Muscle of arm (tissue), 12 donors: Measurements from ENCODE around the gene CCDC122. TPM values are rescaled to one million over a fixed set of nuclear protein-coding genes. Genes with fewer than 3 reads are reported as not detected.

Experiments
- DNase-seq: peaks from one replicate; pipeline ENCODE4 v3.0.0-alpha.2; 2013
- polyA plus RNA-seq, 12 donors: library from polyadenylated mRNA; unstranded; fragments of 120-200 nt; gene quantifications; one replicate each; pipeline ENCODE4 v1.2.1, GENCODE V29; 2013; ENCODE audit not compliant: insufficient read length in 12 of 12

The CCDC122 gene
- polyA plus RNA-seq, 12 donors: 1.2 to 13.8 (median 3.1) TPM; not detected in 2

DNA sequence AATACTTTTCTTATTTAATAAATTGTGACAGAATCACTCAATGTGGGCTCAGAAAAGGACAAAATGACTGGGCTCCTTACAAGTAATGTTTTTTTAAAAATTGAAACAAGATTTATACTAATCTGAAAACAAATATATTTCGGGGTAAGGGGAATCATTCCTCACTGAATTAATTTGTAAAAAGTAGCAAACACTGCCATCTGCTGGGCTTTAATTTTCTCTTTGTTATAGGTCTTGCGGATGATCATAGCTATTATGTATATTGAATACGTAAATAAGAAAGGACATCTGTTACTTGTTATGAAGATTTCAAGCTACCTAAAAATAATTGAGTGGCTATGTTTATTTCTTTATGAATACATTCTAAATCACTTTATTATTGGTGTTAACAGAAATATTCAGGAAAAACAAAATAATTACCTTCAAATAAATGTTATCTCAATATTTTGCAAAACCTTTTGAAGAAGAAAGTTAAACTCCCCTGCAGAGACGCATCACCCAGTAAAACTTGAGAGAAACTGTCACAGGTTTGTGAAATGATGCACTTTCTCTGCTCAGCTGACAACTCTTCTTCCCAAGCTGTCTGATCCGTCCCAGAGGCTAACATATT, 75.0 kb downstream of the CCDC122 start:
- DNase-seq: peak; percentile 76

DNA sequence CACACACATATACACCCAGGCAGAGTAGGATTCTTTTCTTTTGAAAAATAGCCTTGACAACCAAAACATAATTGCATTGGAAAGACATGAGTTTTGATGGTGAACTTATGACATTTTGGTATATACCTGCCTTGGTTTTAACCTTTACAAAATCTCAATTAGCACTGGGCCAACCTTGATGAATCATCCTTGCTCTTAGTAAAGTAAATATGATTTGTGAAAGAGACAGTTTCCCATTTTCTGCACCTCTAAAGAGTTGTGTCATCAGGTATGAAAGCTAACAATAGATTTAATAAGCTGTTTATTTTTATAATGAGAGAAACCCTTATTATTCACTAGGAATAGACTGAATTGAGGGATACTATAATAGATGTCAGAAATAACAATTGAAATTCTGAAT, 77.0 kb downstream of the CCDC122 start:
- no peak for DNase-seq

DNA sequence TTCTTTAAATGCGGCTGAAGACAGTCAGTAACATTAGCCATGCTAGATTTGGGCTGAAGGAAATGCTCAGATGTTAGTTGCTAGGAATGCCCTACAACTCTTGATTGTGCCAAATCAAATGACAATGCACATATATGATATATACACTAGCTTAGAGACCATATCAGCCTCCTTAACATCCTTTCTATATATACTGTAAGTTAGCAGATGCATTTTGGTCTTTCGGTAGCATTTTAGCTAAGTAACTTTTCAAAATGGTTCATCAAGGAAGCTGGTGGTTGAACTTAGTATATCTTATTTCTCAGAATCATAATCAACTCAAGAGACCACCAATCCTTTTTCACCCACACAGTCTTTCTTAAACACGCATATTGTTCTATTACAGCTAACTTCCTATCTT, 78.7 kb downstream of the CCDC122 start:
- DNase-seq: no peak

DNA sequence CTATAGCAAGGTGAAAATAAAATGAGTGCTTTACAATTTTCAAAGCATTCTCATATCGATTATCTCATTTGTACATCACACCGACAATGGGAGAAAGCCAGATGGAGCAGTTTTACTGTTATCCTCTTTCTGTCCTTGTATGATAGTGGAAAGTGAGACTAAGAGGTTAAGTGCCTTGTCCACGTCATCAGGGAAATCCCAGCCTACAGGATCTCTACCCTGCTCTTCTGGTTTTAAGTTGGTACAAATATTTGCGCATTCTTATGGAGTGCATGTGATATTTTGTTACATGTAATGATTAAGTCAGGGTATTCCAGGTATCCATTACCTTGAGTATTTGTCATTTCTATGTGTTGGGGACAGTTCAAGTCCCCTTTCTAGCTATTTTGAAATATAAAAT, 80.3 kb downstream of the CCDC122 start:
- no peak for DNase-seq

DNA sequence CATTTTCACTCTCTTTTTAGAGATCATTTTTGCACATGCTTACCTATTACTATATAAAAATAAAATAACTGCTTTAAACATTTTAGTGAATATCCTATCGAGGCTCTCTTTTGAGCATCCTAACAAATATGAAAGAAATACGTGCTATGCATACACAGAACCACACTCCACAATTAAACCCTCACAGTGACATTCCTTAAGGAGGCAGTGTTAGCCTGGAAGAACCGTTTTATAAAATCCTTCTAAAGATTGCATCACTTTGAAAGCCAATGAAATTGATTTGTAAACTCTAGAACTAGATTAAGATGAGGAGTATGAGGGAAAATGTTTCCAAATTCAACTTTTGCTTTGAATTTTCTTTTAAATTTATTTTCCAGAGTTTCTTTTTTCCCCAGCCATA, 81.7 kb downstream of the CCDC122 start:
- DNase-seq: no peak

DNA sequence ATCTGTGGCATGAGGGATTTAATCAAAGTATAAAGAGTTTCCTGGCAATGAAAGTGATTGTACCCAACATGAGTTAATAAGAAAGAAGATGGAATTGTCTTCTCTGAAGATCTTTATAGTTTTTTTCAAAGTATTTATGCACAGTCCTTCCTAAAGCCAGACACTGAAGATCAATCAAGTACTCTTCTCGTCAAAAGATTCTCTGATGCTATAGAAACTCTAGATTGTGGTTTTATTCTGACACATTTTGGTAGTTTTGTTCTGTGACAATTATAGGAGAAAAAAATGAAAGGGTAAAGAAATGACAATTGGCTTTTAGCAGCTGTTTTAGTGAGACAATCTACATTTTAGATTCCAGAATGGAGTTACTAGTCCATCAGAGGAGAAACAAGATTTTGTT, 82.4 kb downstream of the CCDC122 start:
- no peak for DNase-seq

DNA sequence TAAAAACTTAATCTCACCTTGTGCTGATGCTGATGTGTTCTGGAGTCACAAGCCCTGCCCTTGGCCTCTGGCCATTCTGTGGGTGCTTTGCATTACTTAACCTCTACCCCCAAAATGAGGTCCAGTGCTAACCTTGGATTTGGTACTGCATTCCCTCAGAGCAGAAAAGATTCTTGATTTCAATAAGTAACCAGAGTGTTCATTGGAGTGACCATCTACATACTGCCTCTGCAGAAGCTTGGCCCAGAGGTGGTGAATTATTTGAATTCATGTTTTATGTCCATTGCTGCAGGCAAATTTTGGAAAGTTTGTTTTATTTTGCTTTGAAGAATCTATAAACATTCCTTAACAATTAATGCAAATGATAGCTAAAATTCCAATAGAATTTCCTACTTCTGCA, 85.1 kb downstream of the CCDC122 start:
- no peak for DNase-seq

DNA sequence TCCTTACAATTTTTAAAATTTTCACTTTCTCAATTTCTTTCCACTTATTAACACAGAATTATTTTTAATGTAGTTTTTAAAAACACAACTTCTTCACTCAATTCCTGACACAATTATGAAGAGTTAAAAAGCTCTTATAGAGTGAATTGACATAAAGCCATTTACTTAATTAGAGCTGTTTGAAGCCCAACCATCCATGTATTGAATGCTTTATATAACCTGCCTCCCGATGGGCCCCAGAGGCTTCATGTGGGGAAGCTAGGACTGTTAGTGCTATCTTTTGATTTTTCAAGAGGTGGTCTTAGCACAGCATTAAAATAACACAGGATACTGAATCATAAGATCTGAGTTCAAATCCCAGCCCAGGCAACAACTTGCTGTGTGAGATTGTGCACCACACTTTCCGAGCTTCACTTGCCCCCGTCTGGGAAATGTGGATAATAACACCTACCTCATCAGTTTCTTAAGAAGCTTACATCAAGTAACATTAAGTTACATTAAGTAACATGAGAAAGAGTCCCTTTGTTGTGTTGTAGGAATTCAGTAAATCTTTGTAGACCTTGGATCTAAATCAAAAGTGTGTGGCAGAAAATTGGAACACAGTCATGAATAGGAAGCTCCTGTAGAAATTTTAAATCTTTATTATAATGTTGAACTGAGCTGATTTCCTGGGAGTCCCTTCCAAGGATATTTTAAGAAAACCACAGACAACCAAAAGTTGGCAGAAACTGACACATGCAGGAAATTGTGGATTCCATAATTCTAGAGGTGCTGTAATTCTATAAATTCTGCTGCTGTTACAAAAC, 87.3 kb downstream of the CCDC122 start:
- DNase-seq: no peak

DNA sequence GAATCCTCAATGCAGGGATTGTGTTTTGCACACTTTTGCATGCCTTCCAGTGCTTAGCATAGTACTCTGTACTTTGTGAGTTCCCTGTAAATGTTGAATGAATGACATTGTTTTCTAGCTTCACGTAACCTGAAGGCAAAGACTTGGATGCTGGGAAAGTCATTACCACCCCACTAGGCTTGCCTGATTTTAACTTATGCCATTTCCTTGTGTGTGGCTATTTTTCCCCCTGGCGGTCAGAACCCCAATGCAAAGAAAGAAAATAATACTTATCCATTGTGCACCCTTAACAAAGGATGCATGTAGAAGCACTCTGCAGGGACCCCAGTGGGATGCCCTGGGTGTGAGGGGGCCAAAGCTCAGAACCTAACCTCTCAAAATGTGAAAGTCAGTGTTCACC, 91.5 kb downstream of the CCDC122 start:
- DNase-seq: peak; percentile 63

DNA sequence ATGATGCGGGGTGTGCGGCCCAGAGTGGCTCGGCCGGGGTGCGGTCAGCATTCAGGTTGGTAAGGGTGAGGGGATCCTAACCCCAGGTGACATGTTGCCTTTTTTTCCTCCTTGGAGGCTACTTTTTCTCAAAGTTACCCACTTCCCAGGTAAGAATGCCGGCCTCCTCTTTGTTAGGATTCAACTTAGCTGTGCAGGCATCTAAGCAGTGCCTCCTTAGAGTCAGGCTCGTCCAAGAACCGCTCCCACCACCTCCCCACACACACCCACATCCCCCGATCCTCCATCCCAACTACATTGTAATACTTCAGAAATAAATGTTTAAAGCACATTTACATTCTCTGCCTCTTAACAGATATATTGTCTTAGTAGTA, 92.0 kb downstream of the CCDC122 start:
- no peak for DNase-seq

DNA sequence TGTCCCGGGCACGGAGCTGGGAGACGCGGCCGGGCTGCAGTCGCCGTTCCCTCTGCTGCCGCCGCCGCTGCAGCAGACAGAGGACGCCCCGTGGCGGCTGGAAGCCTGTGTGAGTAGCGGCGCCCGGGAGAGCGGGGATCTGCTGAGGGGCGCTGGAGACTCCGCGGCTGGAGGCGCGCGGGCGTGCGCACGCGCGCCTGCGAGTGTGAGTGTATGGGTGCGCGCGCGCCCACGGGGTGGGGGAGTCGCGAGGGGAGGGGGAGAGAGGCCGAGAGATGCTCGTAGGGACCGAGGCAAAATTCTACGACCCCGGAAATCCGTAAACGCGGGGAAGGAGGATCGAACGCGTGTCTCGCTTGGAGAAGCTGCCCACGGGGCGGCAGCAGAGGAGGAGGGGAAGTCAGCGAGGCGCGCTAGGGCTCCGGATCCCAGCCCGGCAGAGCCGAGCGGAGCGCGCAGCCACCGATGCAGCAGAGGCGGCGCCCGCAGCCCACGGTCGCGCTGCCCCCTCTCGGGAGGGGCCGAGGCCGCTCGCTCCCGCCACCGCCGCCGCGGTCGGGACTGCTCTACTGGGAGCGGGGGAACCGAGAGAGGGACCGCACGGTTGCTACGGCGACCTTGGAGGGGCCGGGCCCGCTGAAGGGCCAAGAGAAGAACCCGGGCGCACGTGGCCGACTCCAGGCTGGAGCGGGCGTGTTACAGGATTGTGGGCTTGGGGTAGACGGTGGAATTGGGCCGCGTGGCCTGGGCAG, 92.6 kb downstream of the CCDC122 start, which contains the start of gene ENOX1:
Gene ENOX1, minus strand, starts transcription at position 207 of the 752 bp plus-strand sequence.
- DNase-seq: peak; percentile 88

DNA sequence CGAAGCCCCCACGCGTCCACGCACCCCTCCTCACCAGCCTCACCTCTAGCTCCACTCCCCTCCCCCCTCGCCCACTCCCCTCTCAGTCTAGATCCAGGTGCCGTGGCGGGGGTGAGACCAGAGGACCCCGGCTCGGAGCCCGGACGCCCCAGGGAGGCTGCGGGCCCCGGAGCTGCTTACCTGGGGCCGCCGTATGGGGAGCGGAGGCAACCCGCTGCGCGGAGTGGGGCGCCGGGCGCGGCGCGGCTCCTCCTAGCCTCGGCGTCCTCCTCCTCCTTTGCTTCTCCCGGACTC, 93.1 kb downstream of the CCDC122 start:
- DNase-seq: no peak

Other genes starting within 250 kb of the CCDC122 start
- gene ENOX1, start 92.8 kb downstream of the CCDC122 start, polyA plus RNA-seq: 10 to 100 TPM in 7 of 12 donors, 1 to 10 TPM in 4, not detected in 1; 8.0 to 13.5 (median 10.3) TPM
- 1 to 10 TPM in 10 of 12 donors, not detected in 2; 1.7 to 4.3 (median 2.2) TPM for gene LACC1, start 164 bp upstream of the CCDC122 start, polyA plus RNA-seq